Measurements from ENCODE around the gene KLHL8. TPM values are rescaled to one million over a fixed set of nuclear protein-coding genes. Genes with fewer than 3 reads are reported as not detected.

The KLHL8 gene
- 9.8 and 10.5 TPM in 2 replicates for total RNA-seq

DNA sequence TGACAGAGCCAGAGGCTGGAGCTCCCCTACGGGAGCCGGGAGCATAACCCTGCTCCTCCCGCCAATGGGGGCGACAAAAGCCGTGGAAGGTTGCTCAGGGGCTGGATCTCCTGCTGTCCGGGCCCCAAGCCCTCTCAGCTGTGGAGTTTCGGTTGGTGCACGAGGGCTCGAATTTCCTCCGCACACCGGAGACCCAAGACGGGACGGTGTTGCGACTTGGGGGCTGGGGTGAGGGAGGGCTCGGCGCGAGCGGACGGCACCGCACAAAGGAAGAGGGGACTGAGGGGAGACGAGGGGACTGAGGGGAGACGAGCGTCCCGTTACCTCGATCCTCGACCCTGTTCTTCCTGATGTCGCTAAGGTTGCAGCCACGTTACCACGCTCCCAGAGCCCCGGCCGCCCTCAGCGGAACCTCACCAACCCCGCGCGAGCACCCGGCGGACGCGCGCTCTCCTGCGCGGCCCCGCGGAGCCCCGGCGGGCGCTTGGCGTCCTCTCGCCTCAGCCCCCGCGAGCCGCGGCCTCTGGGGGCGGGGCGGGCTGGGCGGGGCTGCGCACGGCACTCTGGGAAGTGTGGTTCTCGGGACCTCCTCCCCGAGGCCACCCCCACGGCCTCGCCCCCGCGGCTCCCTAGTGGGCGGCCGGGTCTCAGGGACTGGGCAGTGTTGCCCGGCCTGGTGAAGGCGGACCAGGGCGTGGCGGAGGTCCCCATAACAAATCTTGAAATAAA, at the start of gene KLHL8:
KLHL8 (minus strand) TSS at position 525 of the 729 bp plus-strand sequence. CDS start 25,079 bp downstream, outside the sequence.

Other genes with a start within 250 kb of the KLHL8 start
- under 0.01 and 0.09 TPM in 2 replicates for gene HSD17B13, start 102.3 kb upstream of the KLHL8 start, total RNA-seq
- 54.6 and 69.1 TPM in 2 replicates for gene HSD17B11, start 170.6 kb upstream of the KLHL8 start, total RNA-seq
- gene NUDT9, start 202.0 kb upstream of the KLHL8 start, total RNA-seq = 15.4 and 17.2 TPM in 2 replicates